GM12874 (cell line): ENCODE measurements around the gene ZNF581.

Experiments
- TF ChIP-seq, protein P1 (sequence below): IDR thresholded peaks from 2 replicates; pipeline ENCODE4 v1.5.1; 2011; ENCODE audit warnings: low read depth, mild to moderate bottlenecking, control low read depth, low read length, moderate library complexity; ENCODE audit not compliant: insufficient read depth

ZNF581 gene

DNA sequence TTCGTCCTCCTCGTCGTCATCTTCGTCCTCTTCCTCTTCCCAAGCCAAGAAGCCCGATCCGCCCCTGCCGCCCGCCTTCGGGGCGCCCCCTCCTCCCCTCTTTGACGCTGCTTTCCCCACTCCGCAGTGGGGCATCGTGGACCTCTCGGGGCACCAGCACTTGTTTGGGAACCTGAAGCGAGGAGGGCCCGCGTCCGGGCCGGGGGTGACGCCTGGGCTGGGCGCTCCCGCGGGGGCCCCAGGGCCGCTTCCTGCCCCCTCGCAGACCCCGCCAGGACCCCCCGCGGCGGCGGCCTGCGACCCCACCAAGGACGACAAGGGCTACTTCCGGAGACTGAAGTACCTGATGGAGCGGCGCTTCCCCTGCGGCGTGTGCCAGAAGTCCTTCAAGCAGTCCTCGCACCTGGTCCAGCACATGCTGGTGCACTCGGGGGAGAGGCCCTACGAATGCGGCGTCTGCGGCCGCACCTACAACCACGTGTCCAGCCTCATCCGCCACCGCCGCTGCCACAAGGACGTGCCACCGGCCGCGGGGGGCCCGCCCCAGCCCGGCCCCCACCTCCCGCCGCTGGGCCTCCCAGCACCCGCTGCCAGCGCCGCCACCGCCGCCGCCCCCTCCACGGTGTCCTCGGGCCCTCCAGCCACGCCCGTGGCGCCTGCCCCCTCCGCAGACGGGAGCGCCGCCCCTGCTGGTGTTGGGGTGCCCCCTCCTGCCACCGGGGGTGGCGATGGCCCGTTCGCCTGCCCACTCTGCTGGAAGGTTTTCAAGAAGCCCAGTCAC, 29.3 kb upstream of the ZNF581 start:
- TF ChIP-seq, protein P1, sequence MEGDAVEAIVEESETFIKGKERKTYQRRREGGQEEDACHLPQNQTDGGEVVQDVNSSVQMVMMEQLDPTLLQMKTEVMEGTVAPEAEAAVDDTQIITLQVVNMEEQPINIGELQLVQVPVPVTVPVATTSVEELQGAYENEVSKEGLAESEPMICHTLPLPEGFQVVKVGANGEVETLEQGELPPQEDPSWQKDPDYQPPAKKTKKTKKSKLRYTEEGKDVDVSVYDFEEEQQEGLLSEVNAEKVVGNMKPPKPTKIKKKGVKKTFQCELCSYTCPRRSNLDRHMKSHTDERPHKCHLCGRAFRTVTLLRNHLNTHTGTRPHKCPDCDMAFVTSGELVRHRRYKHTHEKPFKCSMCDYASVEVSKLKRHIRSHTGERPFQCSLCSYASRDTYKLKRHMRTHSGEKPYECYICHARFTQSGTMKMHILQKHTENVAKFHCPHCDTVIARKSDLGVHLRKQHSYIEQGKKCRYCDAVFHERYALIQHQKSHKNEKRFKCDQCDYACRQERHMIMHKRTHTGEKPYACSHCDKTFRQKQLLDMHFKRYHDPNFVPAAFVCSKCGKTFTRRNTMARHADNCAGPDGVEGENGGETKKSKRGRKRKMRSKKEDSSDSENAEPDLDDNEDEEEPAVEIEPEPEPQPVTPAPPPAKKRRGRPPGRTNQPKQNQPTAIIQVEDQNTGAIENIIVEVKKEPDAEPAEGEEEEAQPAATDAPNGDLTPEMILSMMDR: no peak

DNA sequence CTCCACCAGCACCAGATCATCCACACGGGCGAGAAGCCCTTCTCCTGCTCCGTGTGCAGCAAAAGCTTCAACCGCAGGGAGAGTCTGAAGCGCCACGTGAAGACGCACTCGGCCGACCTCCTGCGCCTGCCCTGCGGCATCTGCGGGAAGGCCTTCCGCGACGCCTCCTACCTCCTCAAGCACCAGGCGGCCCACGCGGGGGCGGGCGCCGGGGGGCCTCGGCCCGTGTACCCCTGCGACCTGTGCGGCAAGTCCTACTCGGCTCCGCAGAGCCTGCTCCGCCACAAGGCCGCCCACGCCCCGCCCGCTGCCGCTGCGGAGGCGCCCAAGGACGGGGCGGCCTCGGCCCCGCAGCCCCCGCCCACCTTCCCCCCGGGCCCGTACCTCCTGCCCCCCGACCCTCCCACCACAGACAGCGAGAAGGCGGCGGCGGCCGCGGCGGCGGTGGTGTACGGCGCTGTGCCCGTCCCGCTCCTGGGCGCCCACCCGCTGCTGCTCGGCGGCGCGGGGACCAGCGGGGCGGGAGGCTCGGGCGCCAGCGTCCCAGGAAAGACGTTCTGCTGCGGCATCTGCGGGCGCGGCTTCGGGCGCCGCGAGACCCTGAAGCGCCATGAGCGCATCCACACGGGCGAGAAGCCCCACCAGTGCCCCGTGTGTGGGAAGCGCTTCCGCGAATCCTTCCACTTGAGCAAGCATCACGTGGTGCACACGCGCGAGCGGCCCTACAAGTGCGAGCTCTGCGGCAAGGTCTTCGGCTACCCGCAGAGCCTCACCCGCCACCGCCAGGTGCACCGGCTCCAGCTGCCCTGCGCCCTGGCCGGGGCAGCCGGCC, 28.5 kb upstream of the ZNF581 start:
- TF ChIP-seq, protein P1: no peak

DNA sequence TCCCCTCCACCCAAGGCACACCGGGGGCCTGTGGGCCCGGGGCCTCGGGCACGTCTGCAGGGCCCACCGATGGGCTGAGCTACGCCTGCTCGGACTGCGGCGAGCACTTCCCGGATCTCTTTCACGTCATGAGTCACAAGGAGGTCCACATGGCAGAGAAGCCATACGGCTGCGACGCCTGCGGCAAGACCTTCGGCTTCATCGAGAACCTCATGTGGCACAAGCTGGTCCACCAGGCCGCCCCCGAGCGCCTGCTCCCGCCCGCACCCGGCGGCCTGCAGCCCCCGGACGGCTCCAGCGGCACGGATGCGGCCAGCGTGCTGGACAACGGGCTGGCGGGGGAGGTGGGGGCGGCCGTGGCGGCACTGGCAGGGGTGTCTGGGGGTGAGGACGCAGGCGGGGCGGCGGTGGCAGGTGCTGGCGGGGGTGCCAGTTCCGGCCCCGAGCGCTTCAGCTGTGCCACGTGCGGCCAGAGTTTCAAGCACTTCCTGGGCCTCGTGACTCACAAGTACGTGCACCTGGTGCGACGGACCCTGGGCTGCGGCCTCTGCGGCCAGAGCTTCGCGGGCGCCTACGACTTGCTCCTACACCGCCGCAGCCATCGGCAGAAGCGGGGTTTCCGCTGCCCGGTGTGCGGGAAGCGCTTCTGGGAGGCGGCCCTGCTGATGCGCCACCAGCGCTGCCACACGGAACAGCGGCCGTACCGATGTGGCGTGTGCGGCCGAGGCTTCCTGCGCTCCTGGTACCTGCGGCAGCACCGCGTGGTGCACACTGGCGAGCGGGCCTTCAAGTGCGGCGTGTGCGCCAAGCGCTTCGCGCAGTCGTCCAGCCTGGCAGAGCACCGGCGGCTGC, 27.7 kb upstream of the ZNF581 start:
- TF ChIP-seq, protein P1: no peak

DNA sequence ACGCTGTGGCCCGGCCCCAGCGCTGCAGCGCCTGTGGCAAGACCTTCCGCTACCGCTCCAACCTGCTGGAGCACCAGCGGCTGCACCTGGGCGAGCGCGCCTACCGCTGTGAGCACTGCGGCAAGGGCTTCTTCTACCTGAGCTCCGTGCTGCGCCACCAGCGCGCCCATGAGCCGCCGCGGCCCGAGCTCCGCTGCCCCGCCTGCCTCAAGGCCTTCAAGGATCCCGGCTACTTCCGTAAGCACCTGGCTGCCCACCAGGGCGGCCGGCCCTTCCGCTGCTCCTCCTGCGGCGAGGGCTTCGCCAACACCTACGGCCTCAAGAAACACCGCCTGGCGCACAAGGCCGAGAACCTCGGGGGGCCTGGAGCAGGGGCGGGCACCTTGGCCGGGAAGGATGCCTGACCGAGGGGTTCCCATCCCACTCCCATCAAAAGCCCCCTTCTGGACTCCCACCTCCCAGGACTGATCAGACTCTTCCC, 27.0 kb upstream of the ZNF581 start:
- TF ChIP-seq, protein P1: no peak

DNA sequence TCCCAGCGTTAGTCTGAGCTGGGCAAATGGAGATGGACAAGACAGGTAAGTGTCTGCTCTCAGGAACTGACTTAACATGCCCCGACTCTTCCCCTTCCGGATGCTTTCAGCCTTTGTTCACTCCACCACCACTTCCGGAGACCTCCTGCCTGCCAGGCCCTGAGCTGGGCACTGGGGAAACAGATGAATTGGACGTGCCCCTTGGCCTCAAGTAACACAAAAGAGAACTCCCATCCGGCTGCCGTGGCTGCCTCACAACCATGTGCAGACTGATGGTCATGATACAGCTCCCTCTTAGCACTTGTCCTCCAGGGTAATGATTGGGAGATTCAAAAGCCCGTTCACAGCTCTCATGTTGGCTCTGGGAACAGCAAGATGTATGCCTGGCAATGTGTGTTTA, 26.0 kb upstream of the ZNF581 start:
- TF ChIP-seq, protein P1: no peak

DNA sequence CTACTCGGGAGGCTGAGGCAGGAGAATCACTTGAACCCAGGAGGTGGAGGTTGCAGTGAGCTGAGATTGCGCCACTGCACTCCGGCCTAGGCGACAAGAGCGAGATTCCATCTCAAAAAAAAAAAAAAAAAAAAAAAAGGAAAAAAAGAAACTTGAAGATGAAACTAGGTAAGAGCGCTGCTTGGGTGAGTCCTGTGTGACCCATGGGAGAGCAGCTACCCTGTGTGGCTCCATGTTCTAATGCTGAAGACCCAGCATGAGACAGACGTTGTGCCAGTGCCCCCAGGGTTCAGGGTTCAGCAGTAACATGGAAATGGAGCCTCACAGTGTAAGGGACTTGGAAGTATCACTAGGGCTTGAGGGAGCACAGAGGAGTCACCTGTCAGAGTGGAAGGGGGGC, 25.0 kb upstream of the ZNF581 start:
- TF ChIP-seq, protein P1: no peak
